Stimulated activated CD4-positive, alpha-beta T cell treated with anti-CD3 and anti-CD28 coated beads, Interleukin-1b, Interleukin-23, amount 100 ng/mL, for 48 hours (primary cell): ENCODE measurements around the gene HAGHL.

Experiments used
- DNase-seq: peaks from one replicate; pipeline ENCODE4 v3.0.0-alpha.2; 2020

The HAGHL gene

GRCh38 chr16:726438-727290, at the start of gene HAGHL, which contains the start of gene CCDC78:
TSS of gene HAGHL (plus strand) at chr16:727106. CDS start at chr16:727510, 404 bp downstream.
TSS of gene CCDC78 (minus strand) at chr16:726443. CDS start at chr16:726367, 76 bp downstream.
- peak; percentile 33 for DNase-seq

- DNase-seq = no peak
Measured at GRCh38 chr16:677316-678190, 49.4 kb upstream of the HAGHL start.

- no peak for DNase-seq
Measured at GRCh38 chr16:678209-678857, 48.6 kb upstream of the HAGHL start.

DNA sequence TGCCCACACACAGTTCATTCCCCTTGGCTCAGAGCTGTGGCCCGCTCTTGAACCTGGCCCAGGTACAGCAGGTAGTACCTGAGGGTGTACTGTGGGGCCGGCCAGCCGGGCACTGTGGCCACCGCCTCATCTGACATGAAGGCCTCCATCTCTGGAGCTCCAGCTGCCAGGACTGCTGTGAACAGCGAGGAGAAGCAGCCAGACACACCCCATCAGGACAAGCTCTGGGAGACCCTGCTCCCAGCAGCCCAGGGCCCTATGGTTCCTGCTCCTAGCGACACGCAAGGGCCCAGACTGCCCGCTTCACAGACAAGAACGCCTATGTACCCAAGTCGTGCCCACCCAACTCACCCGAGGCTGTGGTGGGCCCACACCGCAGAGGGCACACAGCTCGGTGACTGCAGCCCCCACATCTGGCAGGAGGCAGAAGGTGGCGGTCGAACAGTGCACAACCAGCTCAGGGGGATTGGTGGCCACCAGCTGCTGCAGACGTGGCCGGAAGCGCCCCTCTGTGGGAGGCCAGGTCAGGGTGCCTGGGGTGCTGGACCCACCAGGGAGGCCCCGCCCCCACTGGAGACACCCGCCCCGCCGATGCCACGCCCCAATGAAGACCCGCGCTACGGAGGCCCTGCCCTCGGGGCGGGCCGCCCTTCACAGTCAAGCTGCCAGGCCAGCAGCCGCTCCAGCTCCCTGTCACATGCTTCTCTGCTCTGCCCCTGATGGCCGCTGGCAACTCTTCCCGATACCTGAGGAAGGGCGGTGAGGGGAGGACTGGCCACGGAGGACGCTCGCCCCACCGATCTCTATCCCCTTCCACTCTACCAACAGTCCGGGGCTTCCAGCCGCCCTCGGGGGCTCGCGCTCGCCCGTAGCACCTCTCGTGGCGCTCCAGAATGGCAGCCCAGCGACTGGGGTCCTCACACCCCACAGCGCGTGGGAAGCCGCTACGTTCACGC, 47.8 kb upstream of the HAGHL start:
- DNase-seq = peak; percentile 53

DNA sequence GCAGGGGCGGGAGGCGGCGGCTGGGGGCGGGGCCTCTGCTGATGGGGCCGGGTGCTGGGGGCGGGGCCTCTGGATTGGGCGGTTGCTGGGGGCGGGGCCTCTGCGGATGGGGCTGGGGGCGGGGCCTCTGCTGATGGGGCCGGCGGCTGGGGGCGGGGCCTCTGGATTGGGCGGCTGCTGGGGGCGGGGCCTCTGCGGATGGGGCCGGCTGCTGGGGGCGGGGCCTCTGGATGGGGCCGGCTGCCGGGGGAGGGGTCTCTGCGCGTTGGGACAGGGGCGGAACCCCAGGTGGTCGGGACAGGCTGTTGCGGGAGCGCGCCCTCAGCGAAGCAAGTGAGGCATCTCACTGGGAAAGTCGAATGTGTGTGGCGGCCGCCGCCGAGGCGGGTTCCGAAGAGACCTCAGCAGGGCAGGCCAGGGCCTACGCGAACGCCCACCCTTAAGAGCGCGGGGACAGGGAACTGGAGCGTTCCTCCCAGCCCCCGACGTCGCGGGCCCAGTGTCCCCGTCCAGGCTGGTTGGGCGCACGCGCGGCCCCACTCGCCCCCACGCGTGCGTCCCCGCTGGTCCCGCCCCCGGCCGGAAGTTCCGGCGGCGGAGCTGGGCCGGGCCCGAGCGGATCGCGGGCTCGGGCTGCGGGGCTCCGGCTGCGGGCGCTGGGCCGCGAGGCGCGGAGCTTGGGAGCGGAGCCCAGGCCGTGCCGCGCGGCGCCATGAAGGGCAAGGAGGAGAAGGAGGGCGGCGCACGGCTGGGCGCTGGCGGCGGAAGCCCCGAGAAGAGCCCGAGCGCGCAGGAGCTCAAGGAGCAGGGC, 46.9 kb upstream of the HAGHL start, which contains the start of gene STUB1:
STUB1 (plus strand) TSS at position 597 of the 811 bp plus-strand sequence; CDS start at position 713, 116 bp downstream.
- DNase-seq = peak; percentile 92

GRCh38 chr16:680625-680945, 46.3 kb upstream of the HAGHL start:
- no peak for DNase-seq

DNA sequence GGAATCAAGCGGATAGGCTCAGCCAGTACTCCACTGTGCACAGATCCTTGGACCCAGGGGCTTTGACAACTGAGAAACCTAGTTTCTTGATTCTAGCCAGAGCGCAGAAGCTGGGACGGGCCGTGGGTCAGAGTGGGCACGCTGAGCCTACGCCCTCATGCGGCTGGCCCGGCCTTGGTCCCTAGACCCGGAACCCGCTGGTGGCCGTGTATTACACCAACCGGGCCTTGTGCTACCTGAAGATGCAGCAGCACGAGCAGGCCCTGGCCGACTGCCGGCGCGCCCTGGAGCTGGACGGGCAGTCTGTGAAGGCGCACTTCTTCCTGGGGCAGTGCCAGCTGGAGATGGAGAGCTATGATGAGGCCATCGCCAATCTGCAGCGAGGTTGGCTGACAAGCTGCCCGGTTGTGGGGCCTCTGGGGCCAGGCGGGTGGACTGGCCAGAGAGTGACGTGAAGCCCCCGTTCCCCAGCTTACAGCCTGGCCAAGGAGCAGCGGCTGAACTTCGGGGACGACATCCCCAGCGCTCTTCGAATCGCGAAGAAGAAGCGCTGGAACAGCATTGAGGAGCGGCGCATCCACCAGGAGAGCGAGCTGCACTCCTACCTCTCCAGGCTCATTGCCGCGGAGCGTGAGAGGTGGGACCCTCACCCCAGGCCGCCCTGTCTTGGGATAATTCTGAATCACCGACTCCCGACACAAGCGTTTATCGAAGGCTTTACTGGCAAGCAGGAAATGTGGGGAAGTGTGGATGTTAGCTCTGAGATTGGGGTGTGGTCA, 45.8 kb upstream of the HAGHL start:
- DNase-seq = no peak

GRCh38 chr16:681746-682427, 45.0 kb upstream of the HAGHL start:
- no peak for DNase-seq

DNA sequence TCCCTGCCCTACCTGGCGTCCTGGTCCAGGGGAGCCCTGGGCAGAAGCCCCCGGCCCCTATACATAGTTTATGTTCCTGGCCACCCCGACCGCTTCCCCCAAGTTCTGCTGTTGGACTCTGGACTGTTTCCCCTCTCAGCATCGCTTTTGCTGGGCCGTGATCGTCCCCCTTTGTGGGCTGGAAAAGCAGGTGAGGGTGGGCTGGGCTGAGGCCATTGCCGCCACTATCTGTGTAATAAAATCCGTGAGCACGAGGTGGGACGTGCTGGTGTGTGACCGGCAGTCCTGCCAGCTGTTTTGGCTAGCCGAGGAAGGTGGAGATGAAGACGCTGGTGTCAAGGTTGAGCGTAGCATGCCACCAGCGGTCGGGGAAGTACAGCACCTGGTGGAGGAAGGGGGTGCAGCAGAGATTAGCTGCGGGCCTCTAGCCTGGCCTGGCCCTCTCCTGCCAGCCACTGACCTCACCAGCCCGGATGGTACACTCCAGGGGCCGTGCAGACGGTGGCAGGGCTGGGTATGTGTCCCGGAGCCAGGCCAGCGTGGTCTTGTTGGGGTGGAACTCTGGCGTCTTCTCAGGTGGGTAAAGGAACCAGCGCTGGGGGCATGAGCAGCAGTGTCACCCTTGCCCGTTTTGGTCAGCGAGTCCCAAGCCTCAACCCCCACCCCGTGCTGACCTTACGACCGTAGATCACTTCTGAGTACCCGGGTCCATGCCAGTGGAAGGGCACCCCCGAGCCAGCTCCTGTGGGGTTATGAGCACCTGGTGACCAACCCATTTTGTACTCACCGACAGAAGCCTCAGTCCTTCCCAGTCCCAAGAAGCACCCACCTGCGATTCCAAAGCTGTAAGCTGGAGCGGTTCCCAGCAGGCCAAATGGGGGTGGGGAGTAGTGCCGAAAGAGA, 44.2 kb upstream of the HAGHL start:
- no peak for DNase-seq

- DNase-seq = no peak
Measured at GRCh38 chr16:683396-684070, 43.4 kb upstream of the HAGHL start.

GRCh38 chr16:684071-684794, 42.7 kb upstream of the HAGHL start, which contains the start of gene JMJD8:
TSS of gene JMJD8 (minus strand) at chr16:684334. CDS start at chr16:684319, 15 bp downstream.
- DNase-seq = peak; percentile 97

- DNase-seq = no peak
Measured at GRCh38 chr16:684961-685696, 41.8 kb upstream of the HAGHL start.

- DNase-seq = no peak
Measured at GRCh38 chr16:685967-686366, 40.9 kb upstream of the HAGHL start.

- DNase-seq = no peak
Measured at GRCh38 chr16:686459-687260, 40.2 kb upstream of the HAGHL start.

- no peak for DNase-seq
Measured at GRCh38 chr16:687499-687898, 39.4 kb upstream of the HAGHL start.
